GM23248 (cell line): Measurements from ENCODE around the gene TCOF1. TPM values are rescaled to one million over a fixed set of nuclear protein-coding genes. Genes with fewer than 3 reads are reported as not detected.

Experiments
- DNase-seq: peaks from one replicate; pipeline ENCODE4 v3.0.0-alpha.2; 2015
- H2AFZ ChIP-seq: fragments of 200-600 bp; sonication (generic); 2 replicates; pipeline ENCODE4 v1.6.1; 2016; ENCODE audit warnings: antibody characterized with exemption
- H3F3A ChIP-seq: fragments of 200-600 bp; sonication (generic); 2 replicates; pipeline ENCODE4 v1.6.1; 2016; ENCODE audit warnings: mild to moderate bottlenecking, antibody characterized with exemption, mixed run types; ENCODE audit not compliant: insufficient read depth
- H3K27ac ChIP-seq: fragments of 200-600 bp; sonication (generic); 2 replicates; pipeline ENCODE4 v1.5.1; 2016; ENCODE audit warnings: mild to moderate bottlenecking
- H3K27me3 ChIP-seq: fragments of 200-600 bp; sonication (generic); replicated peaks from 2 replicates; pipeline ENCODE4 v1.6.1; 2016; ENCODE audit warnings: mild to moderate bottlenecking; ENCODE audit not compliant: insufficient read depth
- H3K36me3 ChIP-seq: fragments of 200-600 bp; sonication (generic); 2 replicates; pipeline ENCODE4 v1.6.1; 2016; ENCODE audit warnings: low read depth, mild to moderate bottlenecking
- H3K4me1 ChIP-seq: fragments of 200-600 bp; sonication (generic); 2 replicates; pipeline ENCODE4 v1.6.1; 2016; ENCODE audit warnings: mild to moderate bottlenecking; ENCODE audit not compliant: insufficient read depth
- H3K4me2 ChIP-seq: fragments of 200-600 bp; sonication (generic); one replicate; pipeline ENCODE4 v1.6.1; 2016; ENCODE audit warnings: mild to moderate bottlenecking; ENCODE audit not compliant: unreplicated experiment
- H3K4me3 ChIP-seq: fragments of 200-600 bp; sonication (generic); 2 replicates; pipeline ENCODE4 v1.5.1; 2016; ENCODE audit warnings: mild to moderate bottlenecking
- H3K79me2 ChIP-seq: fragments of 200-600 bp; sonication (generic); 2 replicates; pipeline ENCODE4 v1.6.1; 2016; ENCODE audit warnings: mild to moderate bottlenecking; ENCODE audit not compliant: insufficient read depth
- H3K9ac ChIP-seq: fragments of 200-600 bp; sonication (generic); 2 replicates; pipeline ENCODE4 v1.6.1; 2016; ENCODE audit warnings: mild to moderate bottlenecking
- H3K9me2 ChIP-seq: fragments of 200-600 bp; sonication (generic); 2 replicates; pipeline ENCODE4 v1.6.1; 2016; ENCODE audit warnings: mixed run types, mild to moderate bottlenecking, moderate library complexity; ENCODE audit not compliant: insufficient read depth
- H3K9me3 ChIP-seq: fragments of 200-600 bp; sonication (generic); one replicate; pipeline ENCODE4 v1.6.1; 2017; ENCODE audit warnings: low read depth
- H4K20me1 ChIP-seq: fragments of 200-600 bp; sonication (generic); 2 replicates; pipeline ENCODE4 v1.6.0; 2016; ENCODE audit not compliant: insufficient read depth
- EZH2 ChIP-seq: fragments of 200-600 bp; sonication (generic); IDR thresholded peaks from 2 replicates; pipeline ENCODE4 v1.6.1; 2018; ENCODE audit warnings: antibody characterized with exemption, mild to moderate bottlenecking; ENCODE audit not compliant: insufficient read depth, poor library complexity, severe bottlenecking
- EZH2phosphoT487 ChIP-seq: fragments of 200-600 bp; sonication (generic); IDR thresholded peaks from 2 replicates; pipeline ENCODE4 v1.6.1; 2018; ENCODE audit warnings: antibody characterized with exemption, moderate library complexity, mild to moderate bottlenecking, low read depth; ENCODE audit not compliant: insufficient read depth
- WGBS, 2 experiments: methylation state at CpG; one replicate each; pipeline ENCODE4 v1.1.6; 2015 to 2017; ENCODE audit warnings: low lambda C conversion rate in 2 of 2, low coverage in 1 of 2; ENCODE audit errors: missing lambda C conversion rate in 2 of 2; 5-methylcytosine and 5-hydroxymethylcytosine counted together
- in situ Hi-C: fragments of 300-500 bp; cut with MboI; formaldehyde crosslinking; loops from 2 replicates; pipeline ENCODE4 v1.15.0; 2020
- polyA plus RNA-seq: library from polyadenylated mRNA; unstranded; fragments of >200 nt; fragmentation: Nextera tagmentation; extraction: Ambion mirVana; gene quantifications from 2 replicates; pipeline ENCODE4 v1.2.1, GENCODE V29; 2016
- total RNA-seq: library from RNA; depleted of rRNA; stranded (reverse); fragments of >200 nt; shearing (Covaris generic); gene quantifications from 2 replicates; pipeline ENCODE4 v1.2.3, GENCODE V29; 2014

Gene TCOF1
- total and polyA plus RNA-seq, 2 experiments from 2014 or later = 15.1 to 18.0 TPM

- Histone ChIP-seq H2AFZ (no peak overlapping the region), H3K27ac (no peak overlapping the region), H4K20me1 (no peaks in the 10 kb centered on the region), H3F3A (peaks cover 25% of the 10 kb centered on the region), H3K36me3 (no peaks in the 10 kb centered on the region), H3K9ac (no peak overlapping the region), H3K4me2 (no peak overlapping the region), H3K4me1 (peaks cover 26% of the 10 kb centered on the region), H3K27me3 (no peaks in the 10 kb centered on the region), H3K79me2 (no peaks in the 10 kb centered on the region), H3K9me3 (no peaks in the 10 kb centered on the region), H3K4me3 (no peak overlapping the region), H3K9me2 (no peaks in the 10 kb centered on the region)
- 62 to 65% methylated on average over 6 of the region's 6 CpGs for WGBS, 2 experiments
- DNase-seq = no peak
- TF ChIP-seq EZH2phosphoT487 (no peak), EZH2 (no peak)
- in situ Hi-C loops = no loop called here
These were observed 43.4 kb upstream of the TCOF1 start for GRCh38 chr5:150313921-150314716.

GRCh38 chr5:150315245-150315644 lies 42.3 kb upstream of the TCOF1 start:
- Histone ChIP-seq H3K36me3 (no peaks in the 10 kb centered on the region), H3K9ac (no peak overlapping the region), H3K27me3 (no peaks in the 10 kb centered on the region), H3K4me2 (no peak overlapping the region), H4K20me1 (no peaks in the 10 kb centered on the region), H3F3A (peaks cover 34% of the 10 kb centered on the region), H2AFZ (no peak overlapping the region), H3K4me1 (peaks cover 37% of the 10 kb centered on the region), H3K9me2 (no peaks in the 10 kb centered on the region), H3K79me2 (no peaks in the 10 kb centered on the region), H3K27ac (no peak overlapping the region), H3K9me3 (no peaks in the 10 kb centered on the region), H3K4me3 (no peak overlapping the region)
- in situ Hi-C loops = no loop called here
- DNase-seq = no peak
- no peak for TF ChIP-seq EZH2
- no peak for TF ChIP-seq EZH2phosphoT487
- 95 to 97% methylated on average over 4 of the region's 4 CpGs for WGBS, 2 experiments

GRCh38 chr5:150316320-150316719 lies 41.2 kb upstream of the TCOF1 start:
- in situ Hi-C loops = no loop called here
- H3K36me3 ChIP-seq = no peaks in the 10 kb centered on the region
- WGBS, 2 experiments = 90 to 91% methylated on average over 3 of the region's 3 CpGs

GRCh38 chr5:150317048-150318003 lies 40.2 kb upstream of the TCOF1 start:
- Histone ChIP-seq H3K4me2 (peak overlapping the region; percentile 70), H3K9ac (peak overlapping the region; percentile 68), H3K27me3 (no peaks in the 10 kb centered on the region), H3K9me2 (no peaks in the 10 kb centered on the region), H4K20me1 (no peaks in the 10 kb centered on the region), H3K79me2 (no peaks in the 10 kb centered on the region), H3K4me1 (peaks cover 50% of the 10 kb centered on the region), H3K4me3 (no peak overlapping the region; the same call in 1 of the 2 replicates), H3F3A (peaks cover 51% of the 10 kb centered on the region), H3K36me3 (no peaks in the 10 kb centered on the region), H3K27ac (peak overlapping the region; percentile 91), H3K9me3 (no peaks in the 10 kb centered on the region), H2AFZ (no peak overlapping the region)
- TF ChIP-seq EZH2phosphoT487 (no peak), EZH2 (no peak)
- WGBS, 2 experiments = 9 to 12% methylated on average over 11 of the region's 11 CpGs
- in situ Hi-C loops = no loop called here
- DNase-seq = peak; percentile 97

More at GRCh38 chr5:150316320-150316719, 41.2 kb upstream of the TCOF1 start:
- Histone ChIP-seq H3K4me3 (no peak overlapping the region), H3K9me2 (no peaks in the 10 kb centered on the region), H3K27me3 (no peaks in the 10 kb centered on the region), H3K27ac (peak overlapping the region; percentile 91), H3K9ac (peak overlapping the region; percentile 31; the same call in 1 of the 2 replicates), H2AFZ (no peak overlapping the region), H4K20me1 (no peaks in the 10 kb centered on the region), H3K4me2 (no peak overlapping the region), H3K4me1 (peaks cover 43% of the 10 kb centered on the region), H3F3A (peaks cover 41% of the 10 kb centered on the region), H3K79me2 (no peaks in the 10 kb centered on the region), H3K9me3 (no peaks in the 10 kb centered on the region)
- no peak for TF ChIP-seq EZH2
- no peak for DNase-seq
